Measurements from ENCODE around the gene COL6A2.
"Not testable (repeated sequence)": the region's sequence is repeated elsewhere in the genome, so short reads cannot be mapped to it uniquely, and the experiment has no call there.

The COL6A2 gene

DNA sequence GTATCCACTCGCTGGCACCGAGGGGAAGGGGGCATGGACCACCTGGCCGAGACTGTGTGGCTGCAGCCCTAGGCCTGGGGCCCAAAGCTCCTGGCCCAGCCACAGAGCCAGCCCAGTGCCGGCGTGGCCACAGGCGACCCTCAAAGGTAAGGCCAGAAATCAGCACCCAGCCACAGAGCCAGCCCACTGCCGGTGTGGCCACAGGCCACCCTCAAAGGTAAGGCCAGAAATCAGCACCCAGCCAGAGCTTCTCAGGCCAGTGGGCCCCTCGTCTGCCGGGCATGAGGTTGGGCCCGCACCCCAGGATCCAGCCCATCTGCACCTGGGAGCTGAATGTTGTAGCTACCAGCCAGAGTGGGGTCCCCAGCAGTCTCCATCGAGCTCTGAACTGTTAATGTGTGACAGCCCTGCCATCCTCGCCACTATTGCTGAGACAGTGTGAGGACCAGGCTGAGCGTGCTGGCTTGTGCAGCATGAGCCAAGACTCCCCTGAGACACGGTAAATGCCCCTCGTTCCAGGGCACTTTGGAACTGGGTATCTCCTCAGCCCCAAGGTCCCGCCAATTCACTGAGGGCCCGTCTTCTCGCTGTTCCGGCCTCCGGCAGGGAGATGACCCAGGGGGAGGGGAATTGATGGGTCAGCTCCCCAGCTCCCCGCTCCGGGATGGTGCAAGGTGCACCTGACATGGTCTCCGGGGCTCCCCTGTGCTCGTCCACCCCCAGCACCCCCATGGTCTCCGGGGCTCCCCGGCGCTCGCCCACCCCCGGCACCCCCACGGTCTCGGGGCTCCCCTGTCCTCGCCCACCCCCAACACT is 62.1 kb downstream of the COL6A2 start:
- no peak for DNase-seq

DNA sequence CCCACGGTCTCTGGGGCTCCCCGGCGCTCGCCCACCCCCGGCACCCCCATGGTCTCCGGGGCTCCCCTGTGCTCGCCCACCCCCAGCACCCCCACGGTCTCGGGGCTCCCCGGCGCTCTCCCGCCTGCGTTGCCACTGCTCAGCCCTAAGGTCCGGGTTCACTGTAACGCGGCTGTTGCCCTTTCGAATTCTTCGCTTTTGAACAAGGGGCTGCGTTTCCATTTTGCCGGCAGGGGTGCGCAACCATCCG is 62.7 kb downstream of the COL6A2 start:
- no peak for DNase-seq

DNA sequence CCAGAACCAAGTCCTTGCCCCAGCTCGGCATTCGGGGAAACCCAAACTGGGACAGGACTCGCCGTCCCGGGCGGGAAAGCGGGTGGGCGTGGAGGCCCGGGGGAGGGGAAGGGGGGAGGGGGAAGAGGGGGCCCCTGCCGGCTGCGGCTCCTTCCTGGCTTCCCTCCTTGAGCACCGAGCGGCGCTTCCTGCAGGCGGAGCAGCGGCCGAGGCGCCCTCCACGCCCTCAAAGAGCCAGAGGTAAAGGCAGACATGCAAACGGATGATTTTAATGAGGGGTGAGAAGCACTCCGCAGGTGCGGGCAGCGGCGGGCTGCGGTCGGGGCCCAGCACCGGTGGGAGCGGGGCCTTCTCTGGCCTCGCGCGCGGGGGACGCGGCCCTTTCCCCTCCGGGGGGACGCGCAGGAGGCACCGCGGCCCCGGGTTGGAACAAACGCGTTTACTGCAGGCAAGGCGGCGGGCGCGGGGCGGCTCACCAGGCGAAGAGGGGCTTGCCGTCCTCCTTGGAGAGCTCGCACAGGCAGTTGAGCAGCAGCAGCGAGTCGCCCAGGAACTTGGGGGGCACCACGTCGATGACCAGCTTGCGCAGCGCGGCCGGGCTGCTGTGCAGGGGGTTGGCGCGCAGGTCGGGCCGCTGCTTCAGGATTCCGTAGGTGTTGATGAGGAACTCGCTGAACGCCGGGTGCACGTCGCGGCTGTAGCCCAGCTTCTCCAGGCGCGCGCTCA is 63.2 kb downstream of the COL6A2 start:
- no peak for DNase-seq

DNA sequence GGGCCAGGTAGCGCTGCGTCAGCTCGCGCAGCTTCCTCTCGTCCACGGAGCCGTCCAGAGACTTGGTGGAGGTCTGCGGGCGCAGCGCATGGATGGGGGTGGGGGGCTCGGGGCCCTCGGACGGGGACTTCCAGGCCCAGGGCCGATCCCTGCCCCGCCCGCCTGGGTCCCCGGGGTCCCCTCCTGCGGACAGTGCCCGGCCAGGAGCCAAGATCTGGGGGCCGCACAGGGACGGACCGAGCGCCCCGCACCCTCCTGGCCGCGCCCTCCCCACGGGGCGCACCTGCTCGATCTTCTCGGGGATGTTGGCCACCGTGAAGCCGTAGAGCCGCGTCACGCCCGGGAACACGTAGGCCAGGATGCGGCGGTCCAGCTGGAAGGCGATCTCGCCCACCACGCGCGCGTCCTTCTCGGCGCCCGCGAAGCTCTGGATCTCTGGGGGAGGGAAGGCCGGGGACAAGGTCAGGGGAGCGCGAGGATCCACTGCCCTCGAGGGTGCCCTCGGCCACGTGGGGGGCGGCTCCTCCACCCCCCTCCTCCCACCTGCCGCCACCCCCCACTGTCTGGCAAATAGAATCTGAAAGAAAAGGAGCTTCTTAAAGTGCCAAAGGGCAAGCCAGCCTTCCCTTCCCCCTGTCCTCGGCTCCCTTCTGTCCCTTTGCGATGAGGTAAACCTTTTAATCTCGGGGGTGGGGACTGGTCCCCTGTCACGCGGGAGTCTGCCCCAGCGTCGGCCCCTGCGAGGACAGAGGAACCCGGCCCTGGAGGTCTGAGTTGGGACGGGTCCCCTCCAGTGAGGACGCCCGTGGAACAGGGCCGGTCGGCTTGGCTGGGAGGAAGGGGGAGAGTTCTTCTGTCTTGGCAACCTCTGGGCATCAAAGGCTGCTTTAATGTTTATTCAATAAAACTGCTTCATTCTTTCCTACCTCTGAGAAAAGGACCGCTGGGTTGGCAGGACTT is 64.0 kb downstream of the COL6A2 start:
- DNase-seq = no peak

DNA sequence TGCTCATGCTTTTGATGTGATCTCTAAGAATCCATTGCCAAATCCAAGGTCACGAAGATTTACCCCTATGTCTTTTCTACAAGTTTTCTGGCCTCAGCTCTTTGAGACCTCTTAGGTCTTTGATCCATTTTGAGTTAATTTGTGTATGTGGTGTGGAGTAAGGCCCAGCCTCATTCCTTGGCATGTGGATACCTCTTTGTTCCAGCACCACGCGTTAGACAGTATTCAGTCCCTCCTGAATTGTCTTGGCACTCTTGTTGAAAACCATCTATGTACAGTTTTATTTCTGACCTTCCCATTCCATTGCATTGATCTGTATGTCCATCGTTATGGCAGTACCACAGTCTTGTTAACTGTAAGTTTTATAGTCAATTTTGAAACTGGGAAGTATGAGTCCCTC is 65.5 kb downstream of the COL6A2 start:
- no peak for DNase-seq

DNA sequence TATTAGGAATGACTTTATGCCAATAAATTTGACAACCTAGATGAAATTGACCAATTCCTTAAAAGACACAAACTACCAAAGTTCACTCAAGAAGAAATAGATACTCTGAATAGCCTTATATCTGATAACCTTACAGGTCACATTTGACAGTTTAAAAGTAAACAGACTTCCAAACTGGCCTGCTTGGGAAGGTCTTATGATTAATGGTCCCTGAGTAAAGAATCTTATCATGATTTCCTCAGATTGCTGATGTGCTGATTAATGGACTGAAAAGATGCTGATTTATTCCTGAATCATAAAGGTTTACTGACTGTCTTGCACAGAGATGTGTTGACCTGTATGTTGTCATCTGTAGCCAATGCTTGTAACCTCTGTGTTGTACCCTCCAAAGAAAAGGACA is 67.2 kb downstream of the COL6A2 start:
- DNase-seq = no peak

DNA sequence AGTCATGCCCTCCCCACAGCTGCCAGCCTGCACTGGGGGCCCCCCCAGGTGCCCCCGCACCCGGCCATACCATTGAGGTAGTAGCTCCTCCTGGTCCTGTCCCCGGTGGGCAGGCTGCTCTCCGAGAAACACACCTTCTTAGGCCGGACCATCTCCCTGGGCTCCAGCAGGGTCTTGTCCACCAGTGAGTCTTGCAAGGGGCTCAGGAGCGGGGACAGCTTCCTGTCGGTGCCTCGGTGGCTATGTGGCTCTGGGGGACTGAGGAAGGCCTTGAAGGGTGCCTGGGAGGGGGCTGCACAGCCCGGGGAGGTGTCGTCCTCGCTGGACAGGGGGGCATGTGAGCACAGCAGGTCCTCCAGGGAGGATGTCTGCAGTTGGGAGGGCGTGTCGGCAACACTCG is 70.3 kb downstream of the COL6A2 start:
- DNase-seq = no peak

DNA sequence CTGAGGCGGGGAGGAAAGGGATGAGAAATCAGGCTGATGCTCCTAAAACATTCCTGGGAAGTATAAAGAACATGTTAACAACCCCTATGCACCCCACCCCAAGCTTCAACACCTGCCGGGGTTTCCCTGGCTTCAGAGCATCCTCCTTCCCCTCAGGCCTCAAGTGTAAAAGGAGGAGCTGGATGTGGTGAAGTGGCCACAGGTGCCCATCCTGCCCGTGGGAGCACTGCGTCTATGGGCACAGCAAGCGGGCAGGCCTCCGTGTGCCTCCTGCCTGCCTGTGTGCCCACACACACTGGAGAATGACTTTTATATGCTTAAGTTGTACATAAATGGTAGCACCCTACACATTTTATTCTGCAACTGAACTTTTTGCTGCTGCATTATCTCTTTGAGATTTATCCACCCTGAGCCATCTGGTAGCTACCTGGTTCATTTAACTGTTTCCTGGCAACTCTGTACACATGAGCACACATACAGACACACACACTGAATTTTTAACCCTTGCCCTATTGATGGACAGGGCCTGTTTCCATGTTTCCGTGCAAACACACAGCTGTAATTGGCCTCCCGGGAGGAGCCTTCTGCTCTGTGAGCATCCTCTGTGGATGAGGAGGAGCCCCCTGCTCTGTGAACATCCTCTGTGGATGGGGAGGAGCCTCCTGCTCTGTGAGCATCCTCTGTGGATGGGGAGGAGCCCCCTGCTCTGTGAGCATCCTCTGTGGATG is 70.9 kb downstream of the COL6A2 start:
- peak; percentile 92 for DNase-seq

DNA sequence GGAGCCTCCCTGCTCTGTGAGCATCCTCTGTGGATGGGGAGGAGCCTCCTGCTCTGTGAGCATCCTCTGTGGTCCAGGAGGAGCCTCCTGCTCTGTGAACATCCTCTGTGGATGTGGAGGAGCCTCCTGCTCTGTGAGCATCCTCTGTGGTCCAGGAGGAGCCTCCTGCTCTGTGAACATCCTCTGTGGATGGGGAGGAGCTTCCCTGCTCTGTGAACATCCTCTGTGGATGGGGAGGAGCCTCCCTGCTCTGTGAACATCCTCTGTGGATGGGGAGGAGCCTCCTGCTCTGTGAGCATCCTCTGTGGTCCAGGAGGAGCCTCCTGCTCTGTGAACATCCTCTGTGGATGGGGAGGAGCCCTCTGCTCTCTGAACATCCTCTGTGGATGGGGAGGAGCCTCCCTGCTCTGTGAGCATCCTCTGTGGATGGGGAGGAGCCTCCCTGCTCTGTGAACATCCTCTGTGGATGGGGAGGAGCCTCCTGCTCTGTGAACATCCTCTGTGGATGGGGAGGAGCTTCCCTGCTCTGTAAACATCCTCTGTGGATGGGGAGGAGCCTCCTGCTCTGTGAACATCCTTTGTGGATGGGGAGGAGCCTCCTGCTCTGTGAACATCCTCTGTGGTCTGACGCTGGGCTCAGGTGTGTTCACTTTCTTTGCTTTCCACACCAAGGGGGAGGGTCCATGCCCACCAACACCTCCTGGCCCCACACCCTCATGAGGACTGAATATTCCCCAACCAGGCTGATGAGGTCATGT is 72.7 kb downstream of the COL6A2 start:
- not testable (repeated sequence) for DNase-seq

DNA sequence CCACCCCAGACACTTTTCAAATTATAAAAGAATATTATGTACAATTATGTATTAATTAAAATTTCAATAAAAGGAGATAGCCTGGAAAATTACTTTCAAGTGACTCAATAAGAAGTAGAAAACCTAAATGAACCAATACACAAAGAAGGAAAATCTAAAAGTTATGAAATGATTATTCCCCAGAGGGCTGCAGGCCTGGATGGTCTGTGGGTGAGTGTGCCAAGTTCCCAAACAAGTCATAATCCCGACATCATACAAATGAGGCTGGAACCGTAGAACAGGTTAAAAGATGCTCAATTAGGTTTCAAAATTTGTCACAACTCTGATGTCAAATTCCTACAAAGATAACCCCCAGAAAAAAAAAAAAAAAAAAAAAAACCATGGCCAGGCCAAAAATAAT is 73.7 kb downstream of the COL6A2 start:
- DNase-seq = no peak

DNA sequence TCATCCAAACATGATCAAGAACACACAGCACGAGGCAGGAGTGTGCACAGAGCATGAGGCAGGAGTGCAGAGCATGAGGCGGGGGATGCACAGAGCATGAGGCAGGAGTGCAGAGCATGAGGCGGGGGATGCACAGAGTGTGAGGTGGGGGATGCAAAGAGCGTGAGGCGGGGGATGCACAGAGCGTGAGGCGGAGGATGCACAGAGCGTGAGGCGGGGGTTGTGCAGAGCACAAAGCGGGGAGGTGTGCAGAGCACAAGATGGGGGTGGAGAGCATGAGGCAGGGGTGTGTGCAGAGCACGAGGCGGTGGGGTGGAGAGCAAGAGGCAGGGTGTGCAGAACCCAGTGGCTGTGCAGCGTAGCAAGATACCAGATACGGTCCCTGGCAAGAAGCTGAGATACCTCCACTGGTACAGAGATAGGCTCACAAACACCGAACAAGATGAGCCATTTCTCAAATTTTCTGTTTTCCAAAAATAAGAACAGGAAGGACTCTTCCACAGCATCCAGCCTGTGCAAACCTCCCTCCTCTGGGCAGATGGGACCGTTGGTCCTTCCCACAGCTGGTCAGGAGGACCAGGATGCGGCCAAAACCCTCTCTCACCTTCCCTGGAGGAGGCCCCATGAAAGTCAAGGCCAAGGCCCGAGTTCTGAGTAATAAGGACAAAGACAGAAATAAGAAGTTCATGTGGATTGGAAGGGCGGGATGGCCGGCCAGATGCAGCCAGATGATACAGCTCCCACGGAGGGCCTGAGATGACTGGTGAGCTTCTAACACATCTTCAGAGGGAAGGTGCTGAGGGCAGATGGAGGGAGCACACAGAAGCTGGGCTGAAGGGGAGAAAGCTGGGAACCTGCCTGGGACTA is 74.3 kb downstream of the COL6A2 start:
- DNase-seq = no peak

DNA sequence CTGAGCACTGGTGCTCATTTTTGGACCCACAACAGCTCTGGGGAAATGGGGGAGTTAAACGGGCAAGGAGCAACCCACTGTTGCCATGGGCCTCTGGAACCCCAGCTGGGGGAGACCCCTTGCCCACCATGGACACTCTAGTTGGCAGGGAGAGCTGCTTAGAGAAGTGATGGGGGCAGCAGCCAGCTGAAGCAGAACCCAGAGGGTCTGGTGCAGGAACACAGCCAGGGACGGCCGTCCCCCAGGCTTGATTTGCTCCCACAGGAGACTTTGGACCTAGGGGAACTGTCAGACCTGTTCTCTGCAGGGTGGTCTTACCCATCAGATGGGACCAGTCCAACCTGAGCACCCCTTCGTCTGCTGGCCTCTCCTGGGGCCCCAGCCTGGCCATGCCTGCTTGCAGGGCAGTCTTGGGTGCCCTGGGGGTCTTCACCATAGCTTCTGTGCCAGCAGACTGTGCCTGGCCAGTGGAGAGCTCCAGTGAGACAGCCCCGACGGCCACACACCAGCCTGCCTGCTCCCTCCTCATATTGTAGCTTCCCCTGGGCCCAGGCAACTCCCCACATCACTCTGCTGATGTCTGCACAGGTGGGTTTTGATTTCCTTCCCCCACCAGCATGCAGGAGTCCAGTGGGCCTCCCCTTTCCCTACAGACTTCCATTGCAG is 75.1 kb downstream of the COL6A2 start:
- DNase-seq = no peak

DNA sequence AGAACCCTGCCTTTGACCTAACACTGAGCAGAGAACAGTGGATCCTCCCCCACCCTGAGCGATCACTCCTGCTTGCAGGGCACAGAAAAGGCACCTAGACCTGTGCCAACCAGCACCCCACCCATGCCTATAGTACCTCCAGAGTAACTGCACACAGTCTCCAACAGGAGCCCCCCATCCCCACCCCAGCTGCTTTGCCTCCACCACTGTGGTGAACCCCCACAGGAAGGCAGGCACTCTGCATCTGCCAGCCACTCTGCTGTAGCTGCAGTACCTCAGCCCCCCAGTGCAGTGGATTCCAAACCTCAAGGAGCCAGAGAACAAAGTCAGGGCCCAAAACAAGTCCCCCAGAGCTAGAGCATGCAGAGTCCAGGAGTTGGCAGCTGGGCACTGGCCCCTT is 75.7 kb downstream of the COL6A2 start:
- DNase-seq = no peak

DNA sequence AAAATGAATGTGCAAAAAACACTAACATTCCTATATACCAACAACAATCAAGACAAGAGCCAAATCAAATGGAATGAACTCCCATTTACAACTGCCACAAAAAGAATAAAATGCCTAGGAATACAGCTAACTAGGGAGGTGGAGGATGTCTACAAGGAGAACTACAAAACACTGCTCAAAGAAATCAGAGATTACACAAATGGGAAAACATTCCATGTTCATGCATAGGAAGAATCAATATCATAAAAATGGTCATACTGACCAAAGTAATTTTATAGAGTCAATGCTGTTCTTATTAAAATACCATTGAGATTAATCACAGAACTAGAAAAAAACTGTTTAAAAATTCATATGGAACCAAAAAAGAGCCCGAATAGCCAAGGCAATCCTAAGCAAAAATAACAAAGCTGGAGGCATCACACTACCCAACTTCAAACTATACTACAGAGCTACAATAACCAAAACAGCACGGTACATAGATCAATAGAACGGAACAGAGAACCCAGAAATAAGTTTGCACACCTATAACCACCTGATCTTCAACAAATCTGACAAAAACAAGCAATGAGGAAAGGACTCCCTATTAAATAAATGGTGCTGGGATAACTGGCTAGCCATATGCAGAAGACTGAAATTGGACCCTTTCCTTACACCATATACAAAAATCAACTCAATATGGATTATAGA is 78.7 kb downstream of the COL6A2 start:
- DNase-seq = not testable (repeated sequence)

DNA sequence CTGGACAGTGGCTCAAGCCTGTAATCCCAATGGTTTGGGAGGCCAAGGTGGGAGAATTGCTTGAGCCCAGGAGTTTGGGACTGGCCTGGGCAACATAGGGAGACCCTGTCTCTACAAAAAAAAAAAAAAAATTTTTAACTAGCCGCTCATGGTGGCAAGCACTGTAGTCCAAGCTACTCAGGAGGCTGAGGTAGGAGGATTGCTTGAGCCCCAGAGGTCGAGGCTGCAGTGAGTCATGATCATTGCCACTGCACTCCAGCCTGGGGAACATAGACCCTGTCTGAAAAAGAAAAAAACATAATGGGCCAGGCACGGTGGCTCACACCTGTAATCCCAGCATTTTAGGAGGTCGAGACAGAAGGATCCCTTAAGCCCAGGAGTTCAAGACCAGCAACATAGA is 81.0 kb downstream of the COL6A2 start:
- DNase-seq = no peak

Measured in NCI-H1694 (cell line).